Effector memory CD8-positive, alpha-beta T cell (primary cell): ENCODE data around the gene CDC42SE1.

Source experiments
- ATAC-seq: fragments of 150-1000 bp; cut with Tn5 transposase; replicated peaks from 2 replicates; pipeline ENCODE4 v1.10.0; 2021; ENCODE audit warnings: mild to moderate bottlenecking, moderate library complexity
- DNase-seq, 3 experiments: peaks; one replicate each; pipeline ENCODE4 v3.0.0; 2021
- H3K27ac Mint-ChIP-seq, 2 donors: one replicate each; pipeline ENCODE4 v1.8.0; 2022; ENCODE audit warnings: mild to moderate bottlenecking in 2 of 2, mixed read lengths in 2 of 2, moderate library complexity in 2 of 2
- H3K27me3 Mint-ChIP-seq, 2 donors: one replicate each; pipeline ENCODE4 v1.8.0; 2022; ENCODE audit warnings: mixed read lengths in 2 of 2
- H3K36me3 Mint-ChIP-seq: one replicate; pipeline ENCODE4 v1.8.0; 2022; ENCODE audit warnings: mild to moderate bottlenecking, moderate library complexity, mixed read lengths; ENCODE audit not compliant: insufficient read depth
- H3K4me1 Mint-ChIP-seq, 2 donors: one replicate each; pipeline ENCODE4 v1.8.0; 2022; ENCODE audit warnings: low read depth in 2 of 2, mixed read lengths in 2 of 2
- H3K4me3 Mint-ChIP-seq, 2 donors: one replicate each; pipeline ENCODE4 v1.8.0; 2022; ENCODE audit warnings: mild to moderate bottlenecking in 2 of 2, mixed read lengths in 2 of 2, moderate library complexity in 2 of 2
- H3K9me3 Mint-ChIP-seq, 2 donors: one replicate each; pipeline ENCODE4 v1.8.0; 2022; ENCODE audit warnings: mixed read lengths in 2 of 2

The CDC42SE1 gene

DNA sequence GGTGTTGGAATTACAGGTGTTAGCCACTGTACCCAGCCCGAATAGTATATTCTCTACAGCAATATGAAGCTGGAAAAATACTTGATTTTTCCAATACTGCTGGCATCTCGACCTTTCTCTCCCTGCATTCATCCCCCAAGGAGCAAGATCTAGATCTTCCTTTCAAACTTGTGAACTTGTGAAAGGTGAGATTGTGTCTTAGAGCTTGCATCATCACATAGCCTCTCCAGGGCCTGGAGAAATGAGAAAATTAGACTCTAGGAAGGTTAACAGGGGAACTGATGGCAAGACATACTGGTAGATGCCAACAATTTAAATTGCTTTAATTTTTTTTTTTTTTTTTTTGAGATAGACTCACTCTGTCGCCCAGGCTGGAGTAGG lies 49.1 kb downstream of the CDC42SE1 start:
- H3K36me3 Mint-ChIP-seq: peaks cover 30% of the 10 kb centered on the region
- ATAC-seq (no peak), DNase-seq (no peak)
- H3K27me3 Mint-ChIP-seq: no peaks in the 10 kb centered on the region
- peak overlapping the region; percentile 33 to 97 for H3K4me3 Mint-ChIP-seq
- H3K9me3 Mint-ChIP-seq: no peaks in the 10 kb centered on the region
- H3K27ac Mint-ChIP-seq: peak overlapping the region in 1 of 2 donors; percentile 99
- H3K4me1 Mint-ChIP-seq: peaks cover 39 to 50% of the 10 kb centered on the region in 2 donors

DNA sequence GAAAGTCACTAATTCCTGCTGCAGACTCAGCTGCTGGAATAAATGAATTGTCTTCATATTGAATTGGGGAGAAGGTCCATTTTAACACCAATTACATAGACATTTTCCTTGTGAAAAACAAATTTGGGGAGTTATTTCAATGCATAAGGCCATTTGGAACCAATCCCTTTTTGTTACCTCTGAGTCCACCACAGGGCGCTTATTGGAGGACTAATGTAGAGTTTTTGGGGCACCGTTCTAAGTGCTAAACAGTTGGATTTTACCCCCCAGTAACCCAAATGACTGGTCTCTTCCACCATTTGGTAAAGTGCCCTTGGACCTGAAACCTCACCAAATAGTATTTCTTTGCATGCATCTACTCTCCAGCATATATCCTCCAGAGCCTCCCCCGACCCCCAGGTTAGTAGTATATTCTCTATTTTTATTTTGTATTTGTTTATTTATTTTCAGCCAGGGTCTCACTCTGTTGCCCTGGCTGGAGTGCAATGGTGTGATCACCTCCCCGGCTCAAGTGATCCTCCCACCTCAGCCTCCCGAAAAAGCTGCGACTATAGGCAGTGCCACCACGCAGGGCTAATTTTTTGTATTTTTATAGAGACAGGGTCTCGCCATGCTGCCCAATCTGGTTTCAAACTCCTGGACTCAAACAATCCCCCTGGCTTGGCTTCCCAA lies 49.6 kb downstream of the CDC42SE1 start:
- Mint-ChIP-seq H3K36me3 (peaks cover 28% of the 10 kb centered on the region), H3K4me3 (peak overlapping the region; percentile 97 to 100), H3K27ac (peak overlapping the region; percentile 99), H3K9me3 (no peaks in the 10 kb centered on the region), H3K27me3 (no peaks in the 10 kb centered on the region), H3K4me1 (peaks cover 39 to 50% of the 10 kb centered on the region in 2 donors)
- DNase-seq (no peak), ATAC-seq (no peak)

DNA sequence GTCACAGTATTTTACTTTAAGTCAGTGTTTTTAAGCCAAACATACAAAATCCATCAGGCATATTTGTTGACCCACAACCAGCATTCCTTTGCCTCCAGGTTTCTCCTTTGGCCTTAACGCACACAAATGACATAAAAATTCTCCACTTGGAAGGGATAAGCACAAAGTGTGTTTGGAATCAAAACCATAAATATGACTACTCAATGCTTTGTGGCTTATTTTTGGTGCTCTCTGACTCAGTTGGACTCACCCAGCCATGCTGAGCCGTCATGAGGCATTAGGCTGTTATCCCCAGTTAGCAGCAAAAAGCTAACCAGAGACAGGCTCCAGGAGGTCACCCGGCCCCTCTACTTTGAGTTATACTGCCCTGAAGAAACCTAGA lies 50.2 kb downstream of the CDC42SE1 start:
- peaks cover 39 to 50% of the 10 kb centered on the region in 2 donors for H3K4me1 Mint-ChIP-seq
- peak overlapping the region; percentile 97 to 100 for H3K4me3 Mint-ChIP-seq
- ATAC-seq: no peak
- H3K36me3 Mint-ChIP-seq: peaks cover 26% of the 10 kb centered on the region
- no peak for DNase-seq
- H3K9me3 Mint-ChIP-seq: no peaks in the 10 kb centered on the region
- H3K27ac Mint-ChIP-seq: peak overlapping the region; percentile 99
- no peaks in the 10 kb centered on the region for H3K27me3 Mint-ChIP-seq

DNA sequence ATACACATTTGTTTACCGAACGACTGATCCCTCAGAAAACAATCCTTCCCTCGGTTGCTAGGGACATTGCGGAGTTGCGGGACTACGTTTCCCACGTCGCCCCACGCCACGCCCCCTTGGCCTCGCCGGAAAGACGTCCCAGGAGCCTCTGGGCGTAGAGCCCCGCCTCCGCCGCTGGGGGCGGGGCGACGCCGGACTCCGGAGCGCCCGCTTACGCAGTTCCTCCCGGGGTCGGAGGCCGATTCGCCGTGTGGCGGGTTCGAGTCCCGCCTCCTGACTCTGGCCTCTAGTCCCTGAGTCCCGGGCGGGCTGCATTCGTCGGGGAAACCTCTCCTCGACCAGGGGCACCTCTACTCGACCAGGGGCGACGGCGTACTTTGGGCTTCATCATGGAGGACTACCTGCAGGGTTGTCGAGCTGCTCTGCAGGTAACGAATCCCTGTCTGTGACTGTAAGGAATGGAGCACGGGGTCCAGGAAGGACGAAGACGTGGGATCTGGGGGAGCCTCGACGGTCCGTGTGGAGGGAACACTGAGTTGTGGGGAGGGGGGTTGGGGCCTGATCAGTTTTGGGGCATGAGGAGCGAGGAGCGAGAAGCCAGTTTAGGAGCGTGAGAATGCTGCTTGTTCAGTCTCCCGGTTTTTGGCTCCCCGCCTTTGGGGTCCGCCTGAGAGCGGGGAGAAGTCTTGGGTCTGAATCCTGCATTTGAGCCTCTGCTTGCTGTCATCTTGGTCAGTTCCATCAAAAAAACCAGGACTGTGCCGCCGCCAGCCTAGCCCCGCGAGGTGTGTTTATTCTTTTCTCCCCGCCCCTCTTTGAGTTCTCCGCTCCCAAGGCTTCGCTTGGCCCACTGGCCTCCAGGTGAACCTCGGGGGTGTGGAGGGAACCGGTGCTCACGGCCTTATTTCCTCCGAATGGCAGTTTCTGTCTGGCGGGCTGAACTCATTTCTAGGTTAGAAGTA lies 50.9 kb downstream of the CDC42SE1 start, which contains the start of gene PRUNE1:
Gene PRUNE1 (plus strand): TSS at position 206 of the 962 bp plus-strand sequence. CDS start 184 bp downstream, at position 390.
- Mint-ChIP-seq H3K9me3 (no peaks in the 10 kb centered on the region), H3K27me3 (no peaks in the 10 kb centered on the region), H3K4me3 (peak within 1 kb of the TSS; percentile 97 to 100), H3K4me1 (peaks cover 39 to 48% of the 10 kb centered on the region in 2 donors), H3K36me3 (peaks cover 26% of the 10 kb centered on the region), H3K27ac (peak within 1 kb of the TSS; percentile 99)
- peak; percentile 84 for ATAC-seq
- DNase-seq: peak; percentile 92 to 97 (median 95)

DNA sequence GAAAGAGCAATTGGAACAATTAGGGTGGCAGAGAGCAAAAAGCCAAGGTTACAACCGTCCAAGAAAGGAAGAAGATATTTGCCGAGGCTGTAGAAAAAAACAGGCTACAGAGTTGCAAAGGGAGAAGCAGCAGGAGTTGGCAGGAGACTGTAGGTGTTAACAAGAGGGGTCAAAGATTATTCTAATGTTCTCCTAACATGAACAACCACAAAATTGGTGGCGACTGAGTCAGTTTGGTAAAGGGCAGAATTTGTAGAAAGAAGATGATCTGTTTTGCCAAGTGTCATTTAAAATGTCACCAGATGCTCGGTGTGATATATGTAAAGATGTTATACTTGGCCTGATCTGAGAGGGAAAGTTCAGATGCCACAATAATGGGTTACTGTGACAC lies 51.6 kb downstream of the CDC42SE1 start:
- H3K36me3 Mint-ChIP-seq: peaks cover 26% of the 10 kb centered on the region
- peaks cover 42 to 47% of the 10 kb centered on the region in 2 donors for H3K4me1 Mint-ChIP-seq
- ATAC-seq (no peak), DNase-seq (no peak)
- peak overlapping the region; percentile 97 to 100 for H3K4me3 Mint-ChIP-seq
- H3K9me3 Mint-ChIP-seq: no peaks in the 10 kb centered on the region
- H3K27ac Mint-ChIP-seq: peak overlapping the region; percentile 99
- no peaks in the 10 kb centered on the region for H3K27me3 Mint-ChIP-seq

DNA sequence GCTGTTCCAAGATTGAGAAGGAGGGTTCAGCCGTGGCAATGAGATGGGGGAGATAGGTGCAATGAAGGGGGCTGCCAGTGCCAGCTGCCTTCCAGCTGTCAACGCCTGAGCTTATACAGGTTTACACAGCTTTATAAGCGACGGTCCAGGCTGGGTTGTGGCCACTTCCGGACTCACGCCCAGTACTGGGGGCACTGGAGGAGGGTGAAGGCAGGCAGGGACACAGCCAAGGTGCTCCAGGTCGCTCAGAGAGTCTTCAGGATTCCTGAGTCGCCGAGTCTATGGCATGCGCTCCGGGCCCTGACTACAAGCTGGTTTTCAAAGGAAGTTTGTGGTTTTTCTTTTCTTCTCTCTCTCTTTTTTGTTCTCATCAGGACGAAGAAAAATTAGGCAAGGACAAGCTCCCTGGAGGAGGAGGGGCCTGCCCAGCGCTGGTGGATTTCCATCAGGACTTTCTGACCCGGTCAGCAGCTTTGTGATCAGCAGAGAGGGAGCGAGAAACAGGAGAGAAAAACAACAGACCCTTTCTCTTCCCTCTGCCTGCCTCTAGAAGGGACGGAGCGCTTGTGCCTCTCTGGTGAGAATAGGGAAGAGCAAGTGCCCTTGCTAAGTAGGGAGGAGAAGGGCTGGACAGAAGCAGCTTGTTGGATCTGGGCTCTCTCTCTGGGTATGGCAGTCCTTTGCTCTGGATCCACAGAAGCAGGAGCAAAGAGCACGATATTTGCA lies 52.9 kb downstream of the CDC42SE1 start, which contains the start of gene MINDY1:
Gene MINDY1 (minus strand): TSS at position 576 of the 726 bp plus-strand sequence. CDS start 4,285 bp downstream, outside the sequence.
- Mint-ChIP-seq H3K4me1 (peaks cover 46 to 50% of the 10 kb centered on the region in 2 donors), H3K36me3 (peaks cover 26% of the 10 kb centered on the region), H3K27ac (peak within 1 kb of the TSS; percentile 99), H3K9me3 (no peaks in the 10 kb centered on the region), H3K4me3 (peak within 1 kb of the TSS; percentile 97 to 100), H3K27me3 (no peaks in the 10 kb centered on the region)
- ATAC-seq (no peak), DNase-seq (no peak)

DNA sequence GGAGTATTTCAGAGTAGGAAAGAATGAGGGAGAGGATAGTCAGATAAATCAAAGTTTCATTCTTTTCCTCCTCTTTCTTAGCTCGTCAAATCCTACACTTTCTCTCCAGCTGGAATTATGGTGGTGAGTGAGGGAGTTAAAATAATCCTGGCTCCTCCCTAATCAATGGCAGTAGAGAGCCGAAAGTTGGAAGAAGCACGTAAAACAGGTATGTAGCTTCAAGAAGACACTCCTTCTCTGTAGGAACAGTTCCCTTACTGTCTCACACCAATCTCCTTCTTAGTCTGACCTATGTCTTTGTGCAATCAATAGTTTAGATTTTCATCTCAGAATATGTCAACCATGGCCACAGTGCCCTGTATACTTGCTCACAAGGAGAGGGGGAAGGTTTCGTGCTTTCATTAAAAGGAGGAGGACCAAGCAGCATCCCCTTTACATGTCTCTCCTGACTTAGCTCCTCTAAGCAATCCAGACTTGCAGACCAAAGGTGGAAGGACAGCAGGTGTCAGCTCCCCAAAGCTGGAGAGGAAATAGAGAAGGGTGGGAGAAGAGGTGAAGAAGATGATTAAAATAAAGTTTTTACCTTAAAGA lies 53.6 kb downstream of the CDC42SE1 start:
- H3K9me3 Mint-ChIP-seq: no peaks in the 10 kb centered on the region
- H3K4me1 Mint-ChIP-seq: peaks cover 43 to 46% of the 10 kb centered on the region in 2 donors
- no peak for DNase-seq
- H3K27me3 Mint-ChIP-seq: no peaks in the 10 kb centered on the region
- H3K4me3 Mint-ChIP-seq: peak overlapping the region; percentile 97 to 100
- H3K27ac Mint-ChIP-seq: peak overlapping the region; percentile 99
- peaks cover 26% of the 10 kb centered on the region for H3K36me3 Mint-ChIP-seq
- no peak for ATAC-seq

DNA sequence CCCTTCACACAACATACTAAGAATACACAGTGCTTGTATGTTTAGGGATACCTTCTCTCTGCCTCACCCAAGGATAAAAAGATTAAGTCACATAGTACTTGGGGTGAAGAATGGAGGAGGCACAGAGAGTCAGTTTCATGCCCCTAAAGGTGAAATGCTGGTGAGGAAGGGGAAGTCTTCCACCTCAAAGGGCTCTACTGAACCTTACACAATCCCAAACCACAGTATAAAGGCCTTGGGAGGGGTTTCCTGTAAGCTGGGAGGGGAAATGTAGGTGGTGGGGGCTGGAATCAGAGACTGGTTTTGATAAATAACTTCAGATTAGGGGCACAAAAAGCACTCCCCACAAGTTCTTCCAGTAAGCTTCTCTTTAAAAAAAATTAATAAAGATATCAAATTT lies 56.2 kb downstream of the CDC42SE1 start:
- no peak for ATAC-seq
- Mint-ChIP-seq H3K9me3 (no peaks in the 10 kb centered on the region), H3K27ac (peak overlapping the region in 1 of 2 donors; percentile 55), H3K4me3 (no peak overlapping the region), H3K36me3 (peaks cover 15% of the 10 kb centered on the region), H3K27me3 (no peaks in the 10 kb centered on the region), H3K4me1 (peaks cover 29 to 30% of the 10 kb centered on the region in 2 donors)
- DNase-seq: no peak

DNA sequence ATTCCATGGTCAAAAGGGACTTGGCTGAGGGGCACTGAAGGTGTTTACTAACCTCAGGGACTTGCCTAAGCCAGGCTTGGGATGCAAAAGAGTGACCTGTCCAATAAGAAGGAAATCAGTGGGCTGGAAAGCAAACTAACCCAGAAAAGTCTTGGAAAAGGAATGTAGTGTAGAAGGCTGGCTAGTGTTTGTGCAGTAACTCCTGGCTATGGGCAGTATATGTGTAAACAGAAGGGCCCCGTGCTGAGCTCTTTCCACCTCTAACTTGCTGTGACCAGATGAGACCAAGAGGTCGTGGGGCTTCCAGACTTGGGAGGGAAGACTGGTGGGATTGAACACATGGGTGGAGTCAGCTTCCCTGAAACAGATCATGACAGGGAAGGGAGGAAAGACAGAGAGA lies 56.8 kb downstream of the CDC42SE1 start:
- Mint-ChIP-seq H3K9me3 (no peaks in the 10 kb centered on the region), H3K27me3 (no peaks in the 10 kb centered on the region), H3K27ac (peak overlapping the region in 1 of 2 donors; percentile 55), H3K4me1 (peaks cover 25 to 26% of the 10 kb centered on the region in 2 donors), H3K36me3 (peaks cover 11% of the 10 kb centered on the region), H3K4me3 (peak overlapping the region; percentile 9 to 35)
- DNase-seq: no peak
- ATAC-seq: no peak

DNA sequence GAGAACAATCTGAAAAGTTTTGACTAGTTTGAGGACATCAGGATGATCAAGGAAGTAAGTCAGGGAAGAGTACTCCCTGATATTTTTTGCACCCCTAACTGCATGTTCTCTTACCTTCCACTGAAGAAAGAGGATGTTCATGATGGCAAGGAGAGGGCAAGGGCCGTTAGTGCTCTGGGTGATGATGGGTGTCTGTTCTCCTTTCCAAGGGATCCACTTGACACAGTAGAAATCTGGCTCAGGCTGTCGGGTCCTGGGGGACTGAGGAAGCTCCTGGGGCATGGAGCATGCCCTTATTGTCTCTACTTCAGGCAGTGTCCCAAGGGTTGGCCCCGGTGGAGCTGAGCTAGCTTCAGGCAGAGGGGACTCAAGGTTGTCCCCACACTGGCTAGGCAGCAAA lies 57.4 kb downstream of the CDC42SE1 start:
- DNase-seq (no peak), ATAC-seq (no peak)
- Mint-ChIP-seq H3K4me1 (peaks cover 20% of the 10 kb centered on the region in 2 donors), H3K36me3 (peaks cover 8% of the 10 kb centered on the region), H3K4me3 (no peak overlapping the region), H3K27ac (no peak overlapping the region), H3K9me3 (no peaks in the 10 kb centered on the region), H3K27me3 (peaks cover 0 to 5% of the 10 kb centered on the region in 2 donors)

DNA sequence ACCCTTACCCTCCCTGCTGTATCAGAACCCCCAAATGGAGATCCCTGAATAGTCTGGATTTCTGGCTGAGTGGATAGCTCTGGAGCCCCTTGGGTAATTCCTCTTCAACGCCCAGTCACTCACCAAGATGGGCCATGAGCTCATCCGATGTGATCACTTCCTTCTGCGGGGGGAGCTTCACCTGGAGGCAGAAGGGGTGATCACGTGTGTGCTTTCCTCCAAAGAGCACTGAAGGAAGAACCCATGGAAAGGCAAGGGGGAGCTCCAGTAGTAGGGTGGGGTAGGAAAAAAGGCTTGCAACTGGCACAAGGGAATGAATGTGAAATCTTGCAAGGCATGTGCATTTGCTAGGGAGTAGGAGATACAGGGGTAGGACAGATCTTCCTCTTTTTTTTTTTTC lies 57.8 kb downstream of the CDC42SE1 start:
- H3K36me3 Mint-ChIP-seq: peaks cover 8% of the 10 kb centered on the region
- DNase-seq (no peak), ATAC-seq (no peak)
- H3K4me3 Mint-ChIP-seq: no peak overlapping the region
- peaks cover 0 to 8% of the 10 kb centered on the region in 2 donors for H3K27me3 Mint-ChIP-seq
- peaks cover 15 to 17% of the 10 kb centered on the region in 2 donors for H3K4me1 Mint-ChIP-seq
- H3K27ac Mint-ChIP-seq: no peak overlapping the region
- H3K9me3 Mint-ChIP-seq: no peaks in the 10 kb centered on the region
